ENCODE measurements around the gene KLC1. TPM values are rescaled to one million over a fixed set of nuclear protein-coding genes. Genes with fewer than 3 reads are reported as not detected.

The KLC1 gene
- total RNA-seq, 3 donors from 2014 or later (not counting 1 experiment from before 2014, with no cell fraction given), result 144 to 200 (median 178) TPM

GRCh38 chr14:103731916-103732867, 103.2 kb downstream of the KLC1 start:
- peak overlapping the region in 1 of 2 donors; percentile 24 for H3K27ac Mint-ChIP-seq
- no peaks in the 10 kb centered on the region for H3K27me3 ChIP-seq (ENCODE audit: control insufficient read depth, insufficient read depth, low read length)
- H3K9me3 Mint-ChIP-seq, result no peaks in the 10 kb centered on the region
- H3K4me1 Mint-ChIP-seq, result no peaks in the 10 kb centered on the region
- intact Hi-C loops (cut with micrococcal nuclease), result no loop called here
- DNase-seq (no peak), ATAC-seq (no peak)
- H3K36me3 ChIP-seq (ENCODE audit: control insufficient read depth, insufficient read depth, low read length), result peaks cover 18% of the 10 kb centered on the region
- H3K27me3 Mint-ChIP-seq (ENCODE audit: low read depth in 2 of 2), result no peaks in the 10 kb centered on the region
- no peaks in the 10 kb centered on the region for H3K4me1 ChIP-seq (ENCODE audit: control insufficient read depth, insufficient read depth, low read length)
- no peak overlapping the region for H3K4me3 Mint-ChIP-seq
- TF ChIP-seq CTCF (IDR thresholded peaks at IDR 0.05), result no peak
- H3K4me3 ChIP-seq (ENCODE audit: low read length), result no peak overlapping the region
- H3K9me3 ChIP-seq (ENCODE audit: control insufficient read depth, insufficient read depth, low read length), result no peaks in the 10 kb centered on the region
- no peaks in the 10 kb centered on the region for H3K36me3 Mint-ChIP-seq
- H3K27ac ChIP-seq (ENCODE audit: low read length), result no peak overlapping the region
- WGBS (ENCODE audit: insufficient coverage), result 97% methylated on average over 24 of the region's 24 CpGs

- H3K4me1 ChIP-seq (ENCODE audit: control insufficient read depth, insufficient read depth, low read length), result no peaks in the 10 kb centered on the region
- WGBS (ENCODE audit: insufficient coverage), result 97% methylated on average over 8 of the region's 9 CpGs
- no peaks in the 10 kb centered on the region for H3K27me3 ChIP-seq (ENCODE audit: control insufficient read depth, insufficient read depth, low read length)
- Mint-ChIP-seq H3K4me3 (no peak overlapping the region), H3K27me3 (ENCODE audit: low read depth in 2 of 2) (no peaks in the 10 kb centered on the region), H3K27ac (peak overlapping the region in 1 of 2 donors; percentile 24), H3K36me3 (no peaks in the 10 kb centered on the region), H3K4me1 (no peaks in the 10 kb centered on the region), H3K9me3 (no peaks in the 10 kb centered on the region)
- H3K36me3 ChIP-seq (ENCODE audit: control insufficient read depth, insufficient read depth, low read length), result peaks cover 22% of the 10 kb centered on the region
- intact Hi-C loops (cut with micrococcal nuclease), result no loop called here
- no peaks in the 10 kb centered on the region for H3K9me3 ChIP-seq (ENCODE audit: control insufficient read depth, insufficient read depth, low read length)
- no peak for TF ChIP-seq CTCF (IDR thresholded peaks at IDR 0.05)
- no peak for DNase-seq
- H3K27ac ChIP-seq (ENCODE audit: low read length), result no peak overlapping the region
- ATAC-seq, result no peak
- H3K4me3 ChIP-seq (ENCODE audit: low read length), result no peak overlapping the region
Measured at GRCh38 chr14:103732868-103733620, 104.0 kb downstream of the KLC1 start.

- no peaks in the 10 kb centered on the region for H3K36me3 Mint-ChIP-seq
- 95% methylated on average over 13 of the region's 14 CpGs for WGBS (ENCODE audit: insufficient coverage)
Measured at GRCh38 chr14:103733651-103734050, 104.6 kb downstream of the KLC1 start.

More at GRCh38 chr14:103733651-103734050, 104.6 kb downstream of the KLC1 start:
- Mint-ChIP-seq H3K27ac (no peak overlapping the region), H3K4me1 (no peaks in the 10 kb centered on the region), H3K4me3 (no peak overlapping the region), H3K27me3 (ENCODE audit: low read depth in 2 of 2) (no peaks in the 10 kb centered on the region), H3K9me3 (no peaks in the 10 kb centered on the region)
- no peak overlapping the region for H3K4me3 ChIP-seq (ENCODE audit: low read length)
- no peaks in the 10 kb centered on the region for H3K4me1 ChIP-seq (ENCODE audit: control insufficient read depth, insufficient read depth, low read length)
- H3K36me3 ChIP-seq (ENCODE audit: control insufficient read depth, insufficient read depth, low read length), result peaks cover 22% of the 10 kb centered on the region
- H3K27ac ChIP-seq (ENCODE audit: low read length), result no peak overlapping the region
- no peak for DNase-seq
- no peaks in the 10 kb centered on the region for H3K27me3 ChIP-seq (ENCODE audit: control insufficient read depth, insufficient read depth, low read length)
- no peaks in the 10 kb centered on the region for H3K9me3 ChIP-seq (ENCODE audit: control insufficient read depth, insufficient read depth, low read length)
- intact Hi-C loops (cut with micrococcal nuclease), result no loop called here
- no peak for ATAC-seq
- TF ChIP-seq CTCF (IDR thresholded peaks at IDR 0.05), result no peak
